ENCODE measurements around the gene SNX22. TPM values are rescaled to one million over a fixed set of nuclear protein-coding genes. Genes with fewer than 3 reads are reported as not detected.

The SNX22 gene
- total RNA-seq, 2 experiments from 2014 or later: 0.14 to 0.19 TPM

DNA sequence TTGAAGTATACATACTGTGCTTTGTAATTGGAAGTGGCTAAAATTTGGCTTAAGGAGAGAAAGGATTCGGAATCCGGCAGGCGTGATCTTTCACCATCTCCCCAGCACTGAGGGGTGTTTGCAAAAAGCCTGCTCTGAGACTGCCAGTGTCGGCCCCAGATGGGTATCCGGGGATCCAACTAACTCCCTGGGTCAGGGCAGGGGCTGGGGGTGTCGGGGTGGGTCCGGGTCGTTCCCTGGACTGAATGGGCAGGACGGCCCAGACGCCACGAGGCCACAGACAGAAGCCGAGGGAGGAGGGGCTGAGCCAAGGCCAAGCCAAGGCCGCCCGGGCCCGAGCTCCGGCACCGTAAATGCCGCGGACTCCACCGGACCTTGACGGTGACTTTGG, 10.9 kb downstream of the SNX22 start:
- H3K4me1 ChIP-seq (ENCODE audit: insufficient read depth, low read length): peaks cover 58% of the 10 kb centered on the region
- H3K27ac ChIP-seq (ENCODE audit: low read depth in 1 of 2, low read length in 2 of 2): peak overlapping the region; percentile 70 to 76
- ChIA-PET CTCF (interaction anchor here (1.1 to 2.8 kb wide), 2 partner anchors 9 to 13 kb away, joined by 4 to 26 read pairs; no protein-coding TSS in a partner anchor), POLR2A (interaction anchor here (0.6 to 4.2 kb wide), 11 partner anchors 9 to 853 kb away, joined by 3 to 48 read pairs (median 9); partner anchors contain the start of genes CIAO2A, CSNK1G1, FBXL22 and SNX1)
- peak overlapping the region; percentile 77 for H3K4me3 ChIP-seq (ENCODE audit: low read length)
- Mint-ChIP-seq H3K4me1 (ENCODE audit: low read depth) (peaks cover 52% of the 10 kb centered on the region), H3K9me3 (no peaks in the 10 kb centered on the region), H3K4me3 (peak overlapping the region; percentile 89), H3K36me3 (ENCODE audit: low read depth) (peaks cover 38% of the 10 kb centered on the region), H3K27ac (peak overlapping the region; percentile 87), H3K27me3 (no peaks in the 10 kb centered on the region)
- intact Hi-C loops (cut with DNase I, micrococcal nuclease): loop anchor here (2.0 to 10.0 kb wide), 9 partner anchors 70 to 970 kb away; partner anchors contain the start of genes CIAO2A (in 1 of the 2), CSNK1G1 (in 1 of the 2), HERC1 (in 1 of the 2) and PDCD7 (in 1 of the 2)
- H3K27me3 ChIP-seq (ENCODE audit: control insufficient read depth in 1 of 2, insufficient read depth in 2 of 2, low read length in 2 of 2): no peaks in the 10 kb centered on the region
- no peaks in the 10 kb centered on the region for H3K9me3 ChIP-seq (ENCODE audit: control insufficient read depth in 1 of 2, insufficient read depth in 1 of 2, low read length in 2 of 2)
- DNase-seq: no peak
- peaks cover 38% of the 10 kb centered on the region for H3K36me3 ChIP-seq (ENCODE audit: insufficient read depth, low read length)
- ATAC-seq (ENCODE audit: poor library complexity): no peak
- no peak for TF ChIP-seq CTCF (IDR thresholded peaks at IDR 0.05)

- peak within 1 kb of the TSS; percentile 77 for H3K4me3 ChIP-seq (ENCODE audit: low read length)
- ATAC-seq (ENCODE audit: poor library complexity) (peak; percentile 92), DNase-seq (peak; percentile 91 to 98 (median 96))
- peak within 1 kb of the TSS; percentile 89 for H3K4me3 Mint-ChIP-seq
- TF ChIP-seq CTCF (IDR thresholded peaks at IDR 0.05): peak; percentile 42
- peak within 1 kb of the TSS; percentile 77 to 80 for H3K27ac ChIP-seq (ENCODE audit: low read depth in 1 of 2, low read length in 2 of 2)
- no peaks in the 10 kb centered on the region for H3K9me3 ChIP-seq (ENCODE audit: control insufficient read depth in 1 of 2, insufficient read depth in 1 of 2, low read length in 2 of 2)
- intact Hi-C loops (cut with DNase I, micrococcal nuclease): loop anchor here (1.0 to 10.0 kb wide), 10 partner anchors 70 to 970 kb away; partner anchors contain the start of genes CSNK1G1 (in 2 of the 2), CIAO2A (in 1 of the 2), HERC1 (in 1 of the 2) and PDCD7 (in 1 of the 2)
- H3K27ac Mint-ChIP-seq: peak within 1 kb of the TSS; percentile 87
- POLR2A ChIA-PET: interaction anchor here (0.6 to 4.2 kb wide), 22 partner anchors 9 to 1141 kb away, joined by 3 to 48 read pairs (median 4); partner anchors contain the start of genes CIAO2A, CSNK1G1, FBXL22 and RNU5B-1
- no peaks in the 10 kb centered on the region for H3K27me3 Mint-ChIP-seq
- H3K36me3 ChIP-seq (ENCODE audit: insufficient read depth, low read length): peaks cover 32% of the 10 kb centered on the region
- H3K4me1 Mint-ChIP-seq (ENCODE audit: low read depth): peaks cover 48% of the 10 kb centered on the region
- CTCF ChIA-PET: interaction anchor here (0.7 to 2.8 kb wide), 6 partner anchors 9 to 971 kb away, joined by 3 to 26 read pairs (median 4); partner anchors contain the start of genes SNX1 and TRIP4
- no peaks in the 10 kb centered on the region for H3K27me3 ChIP-seq (ENCODE audit: control insufficient read depth in 1 of 2, insufficient read depth in 2 of 2, low read length in 2 of 2)
- peaks cover 32% of the 10 kb centered on the region for H3K36me3 Mint-ChIP-seq (ENCODE audit: low read depth)
- no peaks in the 10 kb centered on the region for H3K9me3 Mint-ChIP-seq
- H3K4me1 ChIP-seq (ENCODE audit: insufficient read depth, low read length): peaks cover 57% of the 10 kb centered on the region
These were observed 11.5 kb downstream of the SNX22 start, which contains the start of gene PPIB for GRCh38 chr15:64162869-64163658. Gene PPIB, minus strand, starts transcription at chr15:64163022. Its CDS starts 36 bp downstream, at chr15:64162986.

- Mint-ChIP-seq H3K4me1 (ENCODE audit: low read depth) (peaks cover 41% of the 10 kb centered on the region), H3K27me3 (no peaks in the 10 kb centered on the region), H3K27ac (peak overlapping the region; percentile 87), H3K9me3 (no peaks in the 10 kb centered on the region), H3K4me3 (peak overlapping the region; percentile 89), H3K36me3 (ENCODE audit: low read depth) (peaks cover 25% of the 10 kb centered on the region)
- ChIA-PET POLR2A (interaction anchor here (0.6 to 4.2 kb wide), 19 partner anchors 8 to 1141 kb away, joined by 3 to 48 read pairs (median 5); partner anchors contain the start of genes CIAO2A, CSNK1G1, RNU5B-1 and SNX1), CTCF (interaction anchor here (0.7 to 2.8 kb wide), 6 partner anchors 10 to 971 kb away, joined by 3 to 26 read pairs (median 4); partner anchors contain the start of genes SNX1 and TRIP4)
- ATAC-seq (ENCODE audit: poor library complexity) (no peak), DNase-seq (peak in 1 of 14 experiments; percentile 31)
- Histone ChIP-seq H3K36me3 (ENCODE audit: insufficient read depth, low read length) (peaks cover 24% of the 10 kb centered on the region), H3K4me1 (ENCODE audit: insufficient read depth, low read length) (peaks cover 49% of the 10 kb centered on the region), H3K27ac (ENCODE audit: low read depth in 1 of 2, low read length in 2 of 2) (peak overlapping the region; percentile 77 to 80), H3K9me3 (ENCODE audit: control insufficient read depth in 1 of 2, insufficient read depth in 1 of 2, low read length in 2 of 2) (no peaks in the 10 kb centered on the region), H3K4me3 (ENCODE audit: low read length) (peak overlapping the region; percentile 63), H3K27me3 (ENCODE audit: control insufficient read depth in 1 of 2, insufficient read depth in 2 of 2, low read length in 2 of 2) (no peaks in the 10 kb centered on the region)
- no peak for TF ChIP-seq CTCF (IDR thresholded peaks at IDR 0.05)
- intact Hi-C loops (cut with DNase I, micrococcal nuclease): loop anchor here (1.0 to 10.0 kb wide), 10 partner anchors 71 to 969 kb away; partner anchors contain the start of genes CSNK1G1 (in 2 of the 2), CIAO2A (in 1 of the 2), HERC1 (in 1 of the 2) and PDCD7 (in 1 of the 2)
These were observed 12.3 kb downstream of the SNX22 start for GRCh38 chr15:64163659-64164362.

Data from CD4-positive, alpha-beta T cell (primary cell).